ENCODE data around the gene EVI5L.
"Not testable (repeated sequence)": the region's sequence is repeated elsewhere in the genome, so short reads cannot be mapped to it uniquely, and the experiment has no call there.

The EVI5L gene

DNA sequence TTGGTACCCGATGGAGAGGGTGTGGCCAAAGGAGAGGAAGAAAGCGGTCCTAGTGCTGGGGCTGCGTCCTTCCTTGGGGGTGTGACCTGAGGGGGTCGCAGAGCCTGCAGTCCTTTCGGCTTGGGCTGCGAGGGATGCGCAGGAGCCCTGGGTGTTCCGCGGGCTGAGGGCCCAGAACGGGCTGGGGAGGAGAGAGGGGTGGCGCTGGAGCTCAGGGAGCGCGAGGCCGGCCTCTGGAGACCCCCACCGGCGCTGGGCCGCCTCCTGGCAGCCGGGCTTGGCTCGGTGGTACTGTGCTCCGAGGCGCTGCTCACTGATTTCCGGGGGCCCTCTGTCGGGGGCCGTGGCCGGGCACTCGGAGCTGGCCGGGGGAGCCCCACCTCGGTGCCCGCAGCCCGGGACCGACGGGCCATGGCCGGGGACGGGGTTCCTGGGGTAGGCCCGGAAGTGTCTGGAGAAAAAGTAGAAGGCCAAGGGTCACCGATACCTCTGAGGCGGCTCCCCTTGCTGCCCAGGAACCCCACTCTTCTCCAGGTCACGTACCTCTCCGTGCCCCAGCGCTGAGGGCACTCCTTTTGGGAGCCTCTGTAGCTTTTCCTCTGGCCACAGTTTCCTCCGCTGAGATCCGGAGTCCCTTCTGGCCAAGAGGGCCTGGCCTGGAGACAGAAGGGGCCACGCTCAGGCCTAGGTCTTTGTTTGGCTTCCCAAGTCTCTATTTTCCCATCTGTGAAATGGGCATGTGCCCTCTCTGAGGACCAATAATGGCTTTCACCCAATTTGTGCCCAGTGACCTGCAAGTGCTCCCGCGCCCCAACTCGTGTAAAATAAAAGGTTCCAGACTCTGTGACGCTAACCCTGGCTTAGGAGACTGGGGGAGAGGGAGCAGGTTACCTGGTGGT lies 42.5 kb downstream of the EVI5L start:
- DNase-seq (ENCODE audit: low read depth in 2 of 2) = no peak

DNA sequence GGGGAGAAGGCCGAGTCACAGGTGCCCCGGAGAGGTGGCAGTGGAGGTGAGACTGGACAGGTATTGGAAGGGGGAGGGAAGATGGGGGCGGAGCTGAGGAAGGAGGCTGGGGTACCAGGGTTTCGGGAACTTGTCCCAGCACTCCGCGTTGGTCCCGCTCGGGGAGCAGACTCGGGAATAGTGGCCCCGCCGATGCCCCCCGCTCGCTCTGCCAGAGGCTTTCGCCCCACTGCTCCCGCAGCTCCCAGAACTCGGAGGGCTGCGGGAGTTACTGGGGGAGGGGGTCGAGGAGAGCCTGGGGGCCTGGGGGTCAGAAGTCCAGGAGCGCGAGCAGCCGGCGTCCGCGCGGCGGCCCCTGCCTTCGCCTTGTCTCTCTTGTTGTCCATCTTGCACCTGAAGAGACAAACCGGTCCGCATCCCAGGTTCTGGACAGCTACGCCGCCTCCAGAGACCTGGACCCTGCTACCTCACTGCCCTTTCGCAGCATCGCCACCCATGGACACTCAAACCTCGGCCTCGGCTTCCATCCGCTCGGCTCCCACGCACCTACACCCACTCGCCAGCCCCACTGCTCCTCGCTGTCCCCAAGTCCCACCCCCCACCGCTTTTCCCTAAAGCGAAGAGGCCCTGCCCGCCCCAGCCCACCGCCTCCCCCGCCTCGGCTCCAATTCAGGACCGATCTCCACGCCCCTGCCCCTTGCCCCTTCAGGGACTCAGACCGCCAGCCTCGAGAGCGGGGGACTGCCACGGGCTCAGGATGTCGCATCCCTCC lies 43.5 kb downstream of the EVI5L start:
- no peak for DNase-seq (ENCODE audit: low read depth in 2 of 2)

DNA sequence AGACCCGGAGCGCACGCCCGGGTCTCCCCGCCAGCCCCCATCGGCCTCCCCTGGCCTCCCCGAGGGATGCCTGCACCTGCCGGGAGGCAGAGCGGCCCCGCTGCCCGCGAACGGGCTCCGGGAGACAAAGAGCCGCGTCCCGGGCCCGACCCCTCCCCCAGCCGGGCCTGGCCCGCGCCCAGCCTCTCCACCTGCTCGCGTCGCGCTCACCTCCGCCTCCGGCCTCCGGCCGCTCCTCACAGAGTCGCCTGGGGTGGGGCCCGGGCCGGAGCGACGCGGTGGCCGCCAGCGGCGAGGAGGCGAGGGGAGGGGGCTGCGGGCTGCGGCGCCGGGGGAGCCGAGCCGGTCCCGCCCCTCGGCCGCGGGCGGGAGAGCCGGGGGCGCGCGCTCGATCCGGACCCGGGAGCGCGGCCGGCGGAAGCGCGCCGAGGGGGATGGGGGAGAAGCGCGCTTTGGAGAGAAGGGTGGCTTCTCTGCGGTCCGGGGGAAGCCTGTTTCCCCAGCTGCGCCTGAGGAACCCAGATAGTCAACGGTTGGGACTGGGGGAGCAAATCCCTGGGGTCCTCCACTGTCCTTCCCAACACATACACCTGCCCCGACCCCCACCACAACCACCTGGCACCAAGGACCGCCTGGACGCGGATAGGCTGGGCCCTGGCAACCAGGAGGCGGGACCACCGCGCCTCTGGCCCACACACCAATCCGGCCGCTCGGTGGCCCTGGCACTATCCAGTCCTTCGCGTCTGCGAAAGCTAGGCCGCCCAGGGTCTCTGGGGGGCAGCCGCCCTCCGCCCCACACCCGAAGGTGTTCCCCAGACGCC lies 44.3 kb downstream of the EVI5L start, which contains the start of gene PRR36:
TSS of gene PRR36 (minus strand) at position 315 of the 821 bp plus-strand sequence. CDS start 701 bp downstream, outside the sequence.
- DNase-seq (ENCODE audit: low read depth in 2 of 2) = no peak

DNA sequence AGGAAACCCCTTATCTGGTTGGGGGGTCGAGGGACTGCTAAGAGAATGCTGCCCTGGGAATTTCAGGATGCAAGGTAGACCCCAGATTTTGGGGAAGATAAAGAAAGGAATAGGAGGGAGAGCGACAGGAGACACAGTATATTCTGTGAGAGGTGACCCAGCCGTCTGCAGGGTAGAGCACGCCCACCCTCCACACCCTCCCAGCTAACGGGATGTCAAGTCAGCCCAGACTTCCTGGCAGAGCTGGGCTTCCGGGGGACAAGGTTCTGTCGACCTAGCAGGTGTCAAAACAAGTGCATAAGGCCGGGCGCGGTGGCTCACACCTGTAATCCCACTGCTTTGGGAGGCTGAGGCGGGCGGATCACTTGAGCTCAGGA lies 44.9 kb downstream of the EVI5L start:
- no peak for DNase-seq (ENCODE audit: low read depth in 2 of 2)

DNA sequence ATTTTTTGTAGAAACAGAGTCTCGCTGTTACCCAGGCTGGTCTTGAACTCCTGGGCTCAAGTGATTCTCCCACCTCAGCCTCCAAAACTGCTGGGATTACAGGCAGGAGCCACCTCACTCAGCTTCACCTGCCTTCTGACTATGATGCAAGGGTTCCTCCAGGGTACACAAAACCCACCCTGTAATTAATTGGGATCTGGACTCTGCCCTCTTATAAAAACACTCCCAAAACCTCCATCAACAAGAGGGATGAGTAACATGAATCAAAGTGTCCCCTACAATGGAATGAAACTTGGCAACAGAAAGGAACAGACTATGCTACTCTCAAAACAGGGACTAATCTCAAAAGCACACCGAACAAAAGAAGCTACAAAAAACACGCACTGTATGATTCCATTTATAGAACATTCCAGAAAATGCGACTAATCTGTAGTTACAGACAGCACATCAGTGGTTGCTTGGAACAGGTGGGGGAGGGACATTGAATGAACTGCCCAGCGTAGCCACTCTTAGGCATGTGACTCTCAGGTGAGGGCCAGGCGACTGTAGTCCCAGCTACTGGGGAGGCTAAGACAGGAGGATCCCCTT lies 47.3 kb downstream of the EVI5L start:
- no peak for DNase-seq (ENCODE audit: low read depth in 2 of 2)

DNA sequence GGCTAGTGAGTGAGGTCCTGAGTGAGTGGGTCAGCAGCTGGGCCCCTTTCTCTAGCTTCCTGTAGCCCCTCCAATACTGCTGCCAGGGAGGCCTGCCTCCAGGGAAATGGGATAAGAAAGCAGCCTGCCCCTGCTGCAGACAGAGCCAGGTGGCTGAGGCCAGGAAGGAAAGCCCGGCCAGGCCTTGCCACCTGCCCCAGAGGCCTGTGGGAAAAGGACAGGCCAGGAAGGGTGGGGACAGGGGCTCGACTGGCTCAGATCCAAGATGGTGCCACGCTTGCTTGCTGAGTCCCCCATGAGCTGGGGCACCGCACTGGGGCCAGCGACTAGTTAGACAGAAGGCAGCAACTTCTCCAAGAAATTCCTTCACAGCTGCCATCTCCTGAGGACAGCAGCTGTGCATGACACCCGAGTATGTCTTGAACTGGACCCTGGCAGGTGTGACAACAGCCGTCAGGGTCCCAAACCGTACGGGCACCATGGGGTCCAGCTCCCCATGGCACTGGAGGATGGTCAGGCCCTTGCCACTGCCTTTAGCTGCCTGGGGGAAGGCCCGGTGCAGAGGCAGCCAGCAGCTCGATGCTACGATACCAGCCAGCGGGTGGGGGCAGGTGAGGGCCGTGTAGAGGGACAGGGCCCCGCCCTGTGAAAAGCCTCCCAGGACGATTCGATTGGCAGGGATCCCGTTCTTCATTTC lies 49.2 kb downstream of the EVI5L start:
- no peak for DNase-seq (ENCODE audit: low read depth in 2 of 2)

DNA sequence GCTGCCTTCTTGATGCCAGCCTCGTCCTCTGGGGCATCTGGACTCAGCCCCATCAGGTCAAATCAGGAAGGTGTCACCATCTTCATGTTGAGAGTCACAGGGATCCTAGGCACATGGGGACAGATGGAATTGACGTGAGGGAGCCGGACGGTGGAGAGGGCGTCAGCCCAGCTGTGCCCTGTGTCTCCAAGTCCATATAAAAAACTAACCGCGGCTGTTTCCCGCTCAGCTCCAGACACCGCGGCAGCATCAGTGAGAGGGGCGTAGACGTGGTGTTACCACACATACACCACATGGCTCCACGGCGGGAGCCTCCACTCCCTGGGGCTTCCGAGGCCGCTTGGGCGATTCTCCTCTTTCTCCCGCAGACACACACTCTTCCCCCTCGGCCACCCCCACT lies 49.8 kb downstream of the EVI5L start:
- no peak for DNase-seq (ENCODE audit: low read depth in 2 of 2)

DNA sequence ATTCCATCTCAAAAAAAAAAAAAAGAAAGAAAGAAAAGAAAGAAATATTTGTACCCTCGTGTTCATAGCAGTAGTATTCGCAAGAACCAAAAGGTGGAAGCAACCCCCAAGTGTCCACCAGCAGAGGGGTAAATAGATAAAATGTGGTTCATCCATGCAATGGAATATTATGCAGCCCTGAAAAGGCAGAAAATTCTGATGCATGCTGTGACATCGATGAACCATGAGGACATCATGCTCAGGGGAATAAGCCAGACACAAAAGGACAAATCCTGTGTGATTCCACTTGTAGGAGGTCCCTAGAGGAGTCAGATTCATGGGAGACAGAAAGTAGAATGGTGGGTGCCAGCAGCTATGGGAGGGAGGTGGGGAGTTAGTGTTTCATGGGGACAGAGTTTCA lies 51.9 kb downstream of the EVI5L start:
- DNase-seq (ENCODE audit: low read depth in 2 of 2) = no peak

DNA sequence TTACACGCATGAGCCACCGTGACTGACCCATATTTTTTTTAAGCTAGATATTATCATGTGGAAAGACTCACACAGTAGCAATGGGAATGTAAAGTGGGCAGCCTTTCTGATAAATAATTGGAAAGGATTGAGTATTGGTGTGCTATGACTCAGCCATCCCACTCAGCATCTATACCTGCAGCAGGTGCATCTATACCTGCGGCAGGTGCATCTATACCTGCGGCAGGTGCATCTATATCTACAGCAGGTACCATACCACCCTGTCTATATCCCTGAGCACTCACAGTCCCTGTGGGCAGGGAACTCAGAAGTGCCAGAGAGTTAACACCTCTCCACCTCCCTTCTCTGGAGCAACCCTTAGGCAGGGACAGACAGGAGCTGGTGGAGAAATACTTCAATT lies 53.1 kb downstream of the EVI5L start:
- no peak for DNase-seq (ENCODE audit: low read depth in 2 of 2)

DNA sequence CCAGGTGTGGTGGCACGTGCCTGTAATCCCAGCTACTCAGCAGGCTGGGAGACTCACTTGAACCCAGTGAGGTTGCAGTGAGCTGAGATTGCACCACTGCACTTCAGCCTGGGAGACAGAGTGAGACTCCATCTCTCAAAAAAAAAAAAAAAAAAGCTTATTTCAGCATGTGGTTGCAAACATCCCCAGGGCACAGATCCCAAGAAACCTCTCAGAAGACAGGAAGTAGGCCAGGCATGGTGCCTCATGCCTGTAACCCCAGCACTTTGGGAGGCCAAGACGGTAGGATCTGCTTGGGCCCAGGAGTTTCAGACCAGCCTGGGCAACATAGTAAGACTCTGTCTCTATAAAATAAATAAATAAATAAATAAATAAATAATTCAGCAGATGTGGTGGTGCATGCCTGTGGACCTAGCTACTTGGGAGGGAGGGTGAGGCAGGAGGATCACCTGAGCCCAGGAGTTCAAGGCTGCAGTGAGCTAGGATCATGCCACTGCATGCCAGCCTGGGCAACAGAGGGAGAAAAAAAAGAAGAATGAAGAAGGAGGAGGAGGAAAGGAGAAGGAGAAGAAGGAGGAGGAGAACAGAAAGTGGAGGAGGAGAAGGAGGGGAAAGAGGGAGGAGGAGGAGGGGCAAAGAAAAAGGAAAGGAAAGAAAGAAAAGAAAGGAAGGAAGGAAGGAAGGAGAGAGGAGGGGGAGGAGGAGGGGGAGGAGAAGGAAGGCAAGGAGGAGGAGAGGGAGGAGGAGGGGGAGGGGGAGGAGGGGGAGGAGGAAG lies 54.0 kb downstream of the EVI5L start:
- no peak for DNase-seq (ENCODE audit: low read depth in 2 of 2)

DNA sequence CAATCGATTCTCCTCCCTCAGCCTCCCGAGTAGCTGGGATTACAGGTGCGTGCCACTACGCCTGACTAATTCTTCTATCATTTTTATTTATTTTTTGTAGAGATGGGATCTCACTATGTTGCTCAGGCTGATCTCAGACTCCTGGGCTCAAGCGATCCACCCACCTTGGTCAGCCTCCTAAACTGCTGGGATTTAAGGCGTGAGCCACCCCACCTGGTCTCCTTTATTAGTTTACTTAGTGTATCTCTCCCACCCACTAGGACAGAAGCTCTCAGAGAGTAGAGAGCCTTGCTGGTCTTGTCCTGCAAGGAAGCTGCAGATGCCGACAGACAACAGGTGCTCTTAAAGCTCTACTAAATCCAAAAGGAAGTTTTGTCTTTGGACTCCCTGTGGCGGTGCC lies 55.8 kb downstream of the EVI5L start:
- DNase-seq (ENCODE audit: low read depth in 2 of 2) = no peak

DNA sequence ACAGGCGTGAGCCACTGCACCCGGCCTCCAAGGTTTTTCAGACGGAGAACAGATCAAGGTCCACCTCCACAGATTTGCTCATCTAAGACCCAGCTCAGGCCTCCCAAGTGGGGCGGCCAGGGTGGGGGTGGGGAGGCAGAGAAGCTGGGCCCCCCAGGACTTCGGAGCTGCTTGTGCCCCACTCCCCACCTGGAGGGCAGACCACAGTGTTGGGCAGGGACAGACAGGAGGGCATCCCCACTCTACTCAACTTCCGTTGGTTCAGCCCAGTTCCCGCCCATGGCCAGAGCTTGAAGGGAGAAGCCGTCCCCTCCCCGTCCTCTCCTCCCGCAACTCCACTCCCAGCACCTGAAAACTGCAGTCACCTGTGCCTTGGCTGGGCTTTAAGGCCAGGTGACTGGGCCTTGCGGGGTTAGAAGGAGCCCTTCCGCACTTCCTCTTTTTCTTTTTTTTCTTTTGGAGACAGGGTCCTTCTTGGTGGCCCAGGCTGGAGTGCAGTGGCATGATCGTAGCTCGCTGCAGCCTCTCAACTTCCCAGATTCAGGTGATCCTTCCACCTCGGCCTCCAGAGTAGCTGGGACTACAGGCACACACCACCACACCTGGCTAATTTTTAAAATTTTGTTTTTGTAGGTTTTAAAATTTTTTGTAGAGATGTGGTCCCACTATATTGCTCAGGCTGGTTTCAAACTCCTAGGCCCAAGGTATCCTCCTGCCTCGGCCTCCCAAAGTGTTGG lies 57.6 kb downstream of the EVI5L start:
- no peak for DNase-seq (ENCODE audit: low read depth in 2 of 2)

DNA sequence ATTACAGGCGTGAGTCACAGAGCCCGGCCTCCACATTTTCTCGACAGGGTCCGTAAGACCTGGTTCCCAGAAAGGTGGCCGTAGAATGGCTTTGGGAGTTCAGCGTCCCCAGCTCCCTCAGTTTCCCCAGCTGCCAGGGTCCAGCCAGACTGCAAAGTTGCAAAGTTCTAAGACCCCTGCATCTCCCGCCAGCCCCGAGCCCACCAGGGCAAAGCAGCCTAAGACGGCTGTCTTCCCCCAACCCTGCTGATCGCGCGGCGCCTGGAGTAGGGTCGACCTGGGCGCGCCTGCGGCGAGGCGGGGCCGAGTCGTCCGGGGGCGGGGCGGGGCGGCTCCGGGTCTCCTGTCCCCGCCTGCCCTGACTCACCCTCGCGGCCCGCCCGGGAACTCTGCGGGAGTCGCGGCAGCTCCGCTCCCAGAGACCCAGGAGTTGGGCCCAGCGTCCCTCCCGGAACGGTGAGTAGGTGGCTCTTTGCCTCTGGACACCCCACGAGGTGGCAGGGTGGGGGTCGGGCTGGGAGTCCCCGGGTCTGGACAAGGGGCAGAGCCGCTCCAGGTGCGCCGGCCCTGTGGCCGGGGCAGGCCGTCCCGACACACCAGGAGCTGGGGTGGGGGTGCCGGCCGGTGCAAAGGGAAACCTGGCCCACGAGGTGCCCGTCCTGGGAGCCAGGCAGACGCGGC lies 58.3 kb downstream of the EVI5L start, which contains the start of gene LRRC8E:
TSS of gene LRRC8E (plus strand) at position 366 of the 681 bp plus-strand sequence. CDS start 7,094 bp downstream, outside the sequence.
- no peak for DNase-seq (ENCODE audit: low read depth in 2 of 2)

DNA sequence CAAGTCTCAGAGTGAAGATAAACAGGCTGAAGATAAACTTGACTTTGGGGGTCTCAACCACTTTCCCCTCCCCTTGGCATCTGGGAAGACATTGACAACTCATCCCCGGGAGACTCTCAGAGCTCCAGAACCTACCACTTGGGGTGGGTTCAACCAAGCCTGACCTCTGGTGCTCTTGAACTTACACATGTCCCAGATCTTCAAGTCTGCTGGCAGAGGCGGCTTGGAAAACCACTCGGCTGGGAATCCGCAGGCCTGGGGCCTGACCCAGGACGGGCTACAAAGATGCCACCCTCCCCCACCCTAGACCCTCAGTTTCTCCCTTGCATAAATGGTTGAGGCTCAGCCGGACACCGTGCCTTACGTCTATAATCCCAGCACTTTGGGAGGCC lies 58.8 kb downstream of the EVI5L start:
- DNase-seq (ENCODE audit: low read depth in 2 of 2) = no peak

DNA sequence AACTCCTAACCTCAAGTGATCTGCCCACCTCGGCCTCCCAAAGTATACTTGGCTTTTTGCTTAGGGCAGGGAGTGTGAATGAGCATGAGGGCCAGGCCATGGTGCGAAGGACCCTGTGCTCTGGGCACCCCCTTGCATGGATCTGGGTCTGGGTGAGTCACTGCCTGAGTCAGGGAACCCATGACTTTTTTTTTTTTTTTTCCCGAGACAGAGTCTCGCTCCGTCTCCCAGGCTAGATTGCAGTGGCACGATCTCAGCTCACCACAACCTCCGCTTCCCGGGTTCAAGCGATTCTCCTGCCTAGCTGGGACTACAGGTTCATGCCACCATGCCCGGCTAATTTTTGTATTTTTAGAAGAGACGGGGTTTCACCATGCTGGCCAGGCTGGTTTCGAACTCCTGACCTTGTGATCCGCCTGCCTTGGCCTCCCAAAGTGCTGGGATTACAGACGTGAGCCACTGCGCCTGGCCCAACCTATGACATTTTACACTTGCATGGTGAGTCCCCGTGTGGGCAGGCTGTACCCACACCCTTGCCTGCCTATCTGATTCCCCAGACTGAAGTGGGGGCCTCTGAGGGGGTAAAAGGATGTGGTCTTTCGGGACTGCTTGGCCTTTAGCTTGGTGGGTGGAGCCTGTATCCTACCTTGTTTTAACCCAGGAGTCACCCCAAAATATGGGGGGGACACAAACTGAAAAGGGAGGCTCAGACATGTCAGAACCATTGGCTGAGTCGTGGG lies 63.5 kb downstream of the EVI5L start:
- DNase-seq (ENCODE audit: low read depth in 2 of 2) = not testable (repeated sequence)

DNA sequence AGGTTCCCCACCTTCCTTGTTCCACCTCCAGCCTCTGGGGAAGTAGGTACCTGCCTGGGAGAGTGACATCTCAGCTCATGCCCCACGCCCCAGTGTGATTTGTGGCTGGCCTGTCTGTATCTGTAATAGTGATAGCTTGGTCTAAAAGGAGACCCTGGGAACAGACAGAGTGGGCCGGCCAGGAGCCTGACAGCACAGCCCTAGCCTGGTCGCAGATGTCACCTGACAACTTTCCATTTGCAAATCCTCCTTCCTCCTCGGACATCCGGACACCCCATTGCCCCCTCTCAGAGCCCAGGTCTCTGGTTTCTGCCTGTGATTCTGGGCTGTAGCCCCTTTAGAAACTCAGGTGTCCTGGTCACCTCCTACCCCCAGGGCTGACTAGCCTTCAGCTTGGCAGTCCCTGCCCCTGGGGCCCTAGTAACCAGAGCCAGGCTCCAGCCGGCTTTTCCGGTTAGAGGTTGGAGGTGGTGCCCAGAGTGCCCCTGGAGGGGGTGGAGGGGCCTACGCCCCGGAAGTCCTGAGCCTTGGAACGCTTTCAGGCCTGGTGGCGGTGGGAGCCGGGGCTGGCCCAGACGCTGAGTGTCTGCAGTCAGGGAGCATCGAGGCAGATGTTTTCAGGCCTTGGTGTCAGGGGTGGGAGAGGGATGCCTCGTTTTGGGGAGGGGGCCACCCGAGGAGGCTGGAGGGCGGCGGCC lies 64.7 kb downstream of the EVI5L start:
- DNase-seq (ENCODE audit: low read depth in 2 of 2) = no peak

DNA sequence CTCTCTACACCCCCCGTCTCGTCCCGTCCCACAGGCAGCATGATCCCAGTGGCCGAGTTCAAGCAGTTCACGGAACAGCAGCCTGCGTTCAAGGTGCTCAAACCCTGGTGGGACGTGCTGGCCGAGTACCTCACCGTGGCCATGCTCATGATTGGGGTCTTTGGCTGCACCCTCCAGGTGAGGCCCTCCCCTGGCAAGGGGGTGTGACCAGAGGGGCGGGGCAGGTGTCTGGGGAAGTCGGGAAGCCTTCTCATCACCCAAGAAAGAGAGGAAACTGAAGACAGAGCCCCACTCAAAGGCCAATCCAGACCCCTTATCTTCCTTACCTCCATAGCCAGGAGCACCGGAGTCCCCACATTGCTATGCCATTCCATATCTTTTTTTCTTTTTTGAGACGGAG lies 65.5 kb downstream of the EVI5L start:
- no peak for DNase-seq (ENCODE audit: low read depth in 2 of 2)

DNA sequence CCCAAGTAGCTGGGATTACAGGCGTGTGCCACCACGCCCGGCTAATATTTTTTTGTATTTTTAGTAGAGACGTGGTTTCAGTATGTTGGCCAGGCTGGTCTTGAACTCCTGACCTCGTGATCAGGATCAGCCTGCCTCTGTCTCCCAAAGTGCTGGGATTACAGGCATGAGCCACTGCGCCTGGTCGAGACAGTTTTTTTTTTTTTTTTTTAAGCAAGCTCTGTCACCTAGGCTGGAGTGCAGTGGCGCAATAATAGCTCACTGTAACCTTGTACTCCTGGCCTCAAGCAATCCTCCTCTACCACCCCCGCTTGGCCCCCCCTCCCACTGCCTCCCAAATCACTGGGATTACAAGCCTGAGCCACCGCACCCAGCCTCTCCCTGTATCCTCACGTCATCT lies 67.3 kb downstream of the EVI5L start:
- DNase-seq (ENCODE audit: low read depth in 2 of 2) = no peak
